HEK293T (cell line): Measurements from ENCODE around the gene HOXB3.

ENCODE experiments used
- ARNT ChIP-seq: fragments of 450-650 bp; IDR thresholded peaks from 2 replicates; pipeline ENCODE4 v1.6.1; 2017; ENCODE audit warnings: mild to moderate bottlenecking
- BHLHE40 ChIP-seq: fragments of 450-650 bp; IDR thresholded peaks from 2 replicates; pipeline ENCODE4 v1.6.1; 2016; ENCODE audit warnings: mild to moderate bottlenecking, moderate library complexity, borderline replicate concordance
- FOXA1 ChIP-seq: fragments of 450-650 bp; IDR thresholded peaks from 2 replicates; pipeline ENCODE4 v1.6.1; 2016; ENCODE audit warnings: mild to moderate bottlenecking
- FOXM1 ChIP-seq: fragments of 450-650 bp; IDR thresholded peaks from 2 replicates; pipeline ENCODE4 v1.6.1; 2017; ENCODE audit warnings: mild to moderate bottlenecking, borderline replicate concordance
- NFRKB ChIP-seq: fragments of 450-650 bp; IDR thresholded peaks from 2 replicates; pipeline ENCODE4 v1.6.1; 2016; ENCODE audit warnings: mild to moderate bottlenecking, moderate library complexity
- PKNOX1 ChIP-seq: fragments of 450-650 bp; IDR thresholded peaks from 2 replicates; pipeline ENCODE4 v1.6.1; 2016
- SP1 ChIP-seq: fragments of 450-650 bp; IDR thresholded peaks from 2 replicates; pipeline ENCODE4 v1.6.1; 2017
- SUZ12 ChIP-seq: fragments of 450-650 bp; IDR thresholded peaks from 2 replicates; pipeline ENCODE4 v1.6.1; 2016; ENCODE audit warnings: mild to moderate bottlenecking
- TARDBP ChIP-seq: fragments of 450-650 bp; IDR thresholded peaks from 2 replicates; pipeline ENCODE4 v1.6.1; 2016
- ZNF384 ChIP-seq: fragments of 450-650 bp; IDR thresholded peaks from 2 replicates; pipeline ENCODE4 v1.6.1; 2016

GRCh38 chr17:48624544-48625494, 34.8 kb upstream of the HOXB3 start:
- no peak for TF ChIP-seq SP1
- no peak for TF ChIP-seq ARNT
- no peak for TF ChIP-seq PKNOX1
- no peak for TF ChIP-seq SUZ12
- TF ChIP-seq TARDBP = no peak
- TF ChIP-seq FOXA1 = no peak
- no peak for TF ChIP-seq NFRKB
- no peak for TF ChIP-seq ZNF384
- no peak for TF ChIP-seq BHLHE40
- TF ChIP-seq FOXM1 = no peak
